Endothelial cell (in vitro differentiated cells): Measurements from ENCODE around the gene GDF11. TPM values are rescaled to one million over a fixed set of nuclear protein-coding genes. Genes with fewer than 3 reads are reported as not detected.
A peak's percentile ranks its signal among the peaks of the same experiment; 100 is the strongest.

Experiments used
- DNase-seq: peaks from one replicate; pipeline ENCODE4 v3.0.0; 2021; ENCODE audit warnings: low spot score
- H3K27ac Mint-ChIP-seq: one replicate; pipeline ENCODE4 v1.8.0; 2021; ENCODE audit warnings: mixed read lengths, inconsistent platforms; ENCODE audit not compliant: unreplicated experiment
- H3K27me3 Mint-ChIP-seq: one replicate; pipeline ENCODE4 v1.8.0; 2021; ENCODE audit warnings: mild to moderate bottlenecking, moderate library complexity, mixed read lengths, inconsistent platforms; ENCODE audit not compliant: unreplicated experiment
- H3K36me3 Mint-ChIP-seq: one replicate; pipeline ENCODE4 v1.8.0; 2021; ENCODE audit warnings: mild to moderate bottlenecking, low read depth, mixed read lengths, inconsistent platforms; ENCODE audit not compliant: unreplicated experiment
- H3K4me1 Mint-ChIP-seq: one replicate; pipeline ENCODE4 v1.8.0; 2021; ENCODE audit warnings: mild to moderate bottlenecking, mixed read lengths, inconsistent platforms; ENCODE audit not compliant: unreplicated experiment
- H3K4me3 Mint-ChIP-seq: one replicate; pipeline ENCODE4 v1.8.0; 2021; ENCODE audit warnings: mild to moderate bottlenecking, mixed read lengths, inconsistent platforms; ENCODE audit not compliant: unreplicated experiment
- H3K9me3 Mint-ChIP-seq: one replicate; pipeline ENCODE4 v1.8.0; 2021; ENCODE audit warnings: mixed read lengths, inconsistent platforms; ENCODE audit not compliant: unreplicated experiment
- total RNA-seq: library from RNA; stranded (reverse); fragmentation: NEBNext Ultra II Directional; extraction: Animal tissue kit (Norgen Biotek cat#: 25700); gene quantifications from one replicate; pipeline ENCODE4 v1.2.1, GENCODE V29; 2021; ENCODE audit not compliant: unreplicated experiment
- TF ChIP-seq, protein P1 (sequence below): fragments of 200-600 bp; sonication (generic); IDR thresholded peaks from one replicate; pipeline ENCODE4 v1.5.0; 2021; ENCODE audit warnings: antibody characterized with exemption; ENCODE audit not compliant: unreplicated experiment

Gene GDF11
- total RNA-seq, 1 donor from 2014 or later = 9.3 TPM

DNA sequence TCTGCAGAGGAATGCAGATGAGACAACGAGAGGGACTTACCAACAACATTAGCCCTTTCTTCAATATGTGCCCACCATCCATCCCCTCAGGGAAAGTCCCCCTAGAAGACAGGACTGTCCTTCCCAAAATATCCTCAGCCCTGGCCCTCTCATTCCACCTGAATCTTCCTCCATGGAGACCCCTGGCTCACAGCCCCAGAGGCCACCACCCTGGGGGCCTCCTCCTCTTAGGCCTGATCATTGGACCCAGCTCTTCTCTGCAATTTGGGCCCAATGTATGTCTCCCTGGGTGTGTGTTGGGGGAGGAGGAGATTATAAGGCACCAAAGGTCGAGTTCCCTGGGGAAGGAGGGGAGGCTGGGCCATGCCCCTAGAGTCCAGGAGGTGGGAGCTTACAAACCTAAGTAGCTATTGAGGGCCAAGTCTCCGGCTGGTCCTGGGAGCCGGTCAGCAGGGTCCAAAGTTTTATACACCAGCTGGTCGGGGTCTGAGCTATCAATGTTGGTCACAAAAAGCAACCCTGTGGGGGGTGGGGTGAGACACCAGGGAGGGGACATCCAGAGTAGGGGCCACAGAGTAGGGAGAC lies 43.4 kb upstream of the GDF11 start:
- no peak for DNase-seq
- Mint-ChIP-seq H3K4me3 (peak overlapping the region; percentile 70), H3K4me1 (no peaks in the 10 kb centered on the region), H3K27me3 (peaks cover 13% of the 10 kb centered on the region), H3K9me3 (no peaks in the 10 kb centered on the region), H3K36me3 (peaks cover 4% of the 10 kb centered on the region), H3K27ac (peak overlapping the region; percentile 57)
- TF ChIP-seq, protein P1, sequence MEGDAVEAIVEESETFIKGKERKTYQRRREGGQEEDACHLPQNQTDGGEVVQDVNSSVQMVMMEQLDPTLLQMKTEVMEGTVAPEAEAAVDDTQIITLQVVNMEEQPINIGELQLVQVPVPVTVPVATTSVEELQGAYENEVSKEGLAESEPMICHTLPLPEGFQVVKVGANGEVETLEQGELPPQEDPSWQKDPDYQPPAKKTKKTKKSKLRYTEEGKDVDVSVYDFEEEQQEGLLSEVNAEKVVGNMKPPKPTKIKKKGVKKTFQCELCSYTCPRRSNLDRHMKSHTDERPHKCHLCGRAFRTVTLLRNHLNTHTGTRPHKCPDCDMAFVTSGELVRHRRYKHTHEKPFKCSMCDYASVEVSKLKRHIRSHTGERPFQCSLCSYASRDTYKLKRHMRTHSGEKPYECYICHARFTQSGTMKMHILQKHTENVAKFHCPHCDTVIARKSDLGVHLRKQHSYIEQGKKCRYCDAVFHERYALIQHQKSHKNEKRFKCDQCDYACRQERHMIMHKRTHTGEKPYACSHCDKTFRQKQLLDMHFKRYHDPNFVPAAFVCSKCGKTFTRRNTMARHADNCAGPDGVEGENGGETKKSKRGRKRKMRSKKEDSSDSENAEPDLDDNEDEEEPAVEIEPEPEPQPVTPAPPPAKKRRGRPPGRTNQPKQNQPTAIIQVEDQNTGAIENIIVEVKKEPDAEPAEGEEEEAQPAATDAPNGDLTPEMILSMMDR = no peak

- peaks cover 4% of the 10 kb centered on the region for H3K36me3 Mint-ChIP-seq
Measured at GRCh38 chr12:55700255-55701018, 42.5 kb upstream of the GDF11 start.

GRCh38 chr12:55702861-55703260 lies 40.1 kb upstream of the GDF11 start:
- Mint-ChIP-seq H3K4me1 (no peaks in the 10 kb centered on the region), H3K4me3 (no peak overlapping the region), H3K36me3 (peaks cover 4% of the 10 kb centered on the region), H3K27me3 (peaks cover 16% of the 10 kb centered on the region), H3K27ac (no peak overlapping the region), H3K9me3 (no peaks in the 10 kb centered on the region)
- TF ChIP-seq, protein P1 = no peak
- DNase-seq = no peak

More at GRCh38 chr12:55700255-55701018, 42.5 kb upstream of the GDF11 start:
- H3K27me3 Mint-ChIP-seq = peaks cover 13% of the 10 kb centered on the region
- H3K4me1 Mint-ChIP-seq = no peaks in the 10 kb centered on the region
- H3K27ac Mint-ChIP-seq = no peak overlapping the region
- H3K9me3 Mint-ChIP-seq = no peaks in the 10 kb centered on the region
- DNase-seq = no peak
- H3K4me3 Mint-ChIP-seq = no peak overlapping the region
- TF ChIP-seq, protein P1 = no peak

- TF ChIP-seq, protein P1 = no peak
- Mint-ChIP-seq H3K4me3 (no peak overlapping the region), H3K36me3 (peaks cover 4% of the 10 kb centered on the region), H3K9me3 (no peaks in the 10 kb centered on the region), H3K4me1 (peaks cover 3% of the 10 kb centered on the region), H3K27ac (no peak overlapping the region), H3K27me3 (peaks cover 17% of the 10 kb centered on the region)
- DNase-seq = no peak
Measured at GRCh38 chr12:55703288-55703687, 39.6 kb upstream of the GDF11 start.
